C4-2B (cell line): ENCODE measurements around the gene ZFHX2.

ENCODE experiments used
- H3K27ac ChIP-seq: fragments of 450-650 bp; 2 replicates; pipeline ENCODE4 v1.5.1; 2017
- ZFX ChIP-seq: fragments of 450-650 bp; IDR thresholded peaks from 2 replicates; pipeline ENCODE4 v1.6.1; 2017
- TF ChIP-seq, protein P1 (sequence below): fragments of 450-650 bp; conservative IDR thresholded peaks from 2 replicates; pipeline ENCODE4 v1.5.1; 2017; ENCODE audit warnings: mild to moderate bottlenecking

The ZFHX2 gene

DNA sequence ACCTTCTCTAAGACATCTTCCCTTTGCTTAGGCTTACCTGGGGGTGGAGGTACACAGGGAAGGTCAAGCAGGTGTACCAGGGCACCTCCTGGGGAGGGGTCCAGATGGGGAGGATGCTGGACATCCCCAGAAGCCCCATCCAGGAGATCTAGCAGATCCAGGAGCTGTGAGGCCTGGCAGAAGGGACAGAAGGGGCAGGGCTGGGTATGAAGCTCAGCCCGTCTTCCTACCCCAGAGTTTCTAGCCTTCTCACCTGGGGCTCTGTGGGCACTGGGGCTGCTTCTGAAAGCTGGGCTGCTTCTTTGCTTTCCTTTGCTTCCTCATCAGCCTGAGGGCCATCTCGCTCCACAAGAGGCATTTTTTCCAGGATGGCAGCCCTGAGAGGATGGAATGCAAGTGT lies 9.7 kb upstream of the ZFHX2 start:
- TF ChIP-seq ZFX, result no peak
- TF ChIP-seq, protein P1, sequence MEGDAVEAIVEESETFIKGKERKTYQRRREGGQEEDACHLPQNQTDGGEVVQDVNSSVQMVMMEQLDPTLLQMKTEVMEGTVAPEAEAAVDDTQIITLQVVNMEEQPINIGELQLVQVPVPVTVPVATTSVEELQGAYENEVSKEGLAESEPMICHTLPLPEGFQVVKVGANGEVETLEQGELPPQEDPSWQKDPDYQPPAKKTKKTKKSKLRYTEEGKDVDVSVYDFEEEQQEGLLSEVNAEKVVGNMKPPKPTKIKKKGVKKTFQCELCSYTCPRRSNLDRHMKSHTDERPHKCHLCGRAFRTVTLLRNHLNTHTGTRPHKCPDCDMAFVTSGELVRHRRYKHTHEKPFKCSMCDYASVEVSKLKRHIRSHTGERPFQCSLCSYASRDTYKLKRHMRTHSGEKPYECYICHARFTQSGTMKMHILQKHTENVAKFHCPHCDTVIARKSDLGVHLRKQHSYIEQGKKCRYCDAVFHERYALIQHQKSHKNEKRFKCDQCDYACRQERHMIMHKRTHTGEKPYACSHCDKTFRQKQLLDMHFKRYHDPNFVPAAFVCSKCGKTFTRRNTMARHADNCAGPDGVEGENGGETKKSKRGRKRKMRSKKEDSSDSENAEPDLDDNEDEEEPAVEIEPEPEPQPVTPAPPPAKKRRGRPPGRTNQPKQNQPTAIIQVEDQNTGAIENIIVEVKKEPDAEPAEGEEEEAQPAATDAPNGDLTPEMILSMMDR, result no peak
- H3K27ac ChIP-seq, result no peak overlapping the region

DNA sequence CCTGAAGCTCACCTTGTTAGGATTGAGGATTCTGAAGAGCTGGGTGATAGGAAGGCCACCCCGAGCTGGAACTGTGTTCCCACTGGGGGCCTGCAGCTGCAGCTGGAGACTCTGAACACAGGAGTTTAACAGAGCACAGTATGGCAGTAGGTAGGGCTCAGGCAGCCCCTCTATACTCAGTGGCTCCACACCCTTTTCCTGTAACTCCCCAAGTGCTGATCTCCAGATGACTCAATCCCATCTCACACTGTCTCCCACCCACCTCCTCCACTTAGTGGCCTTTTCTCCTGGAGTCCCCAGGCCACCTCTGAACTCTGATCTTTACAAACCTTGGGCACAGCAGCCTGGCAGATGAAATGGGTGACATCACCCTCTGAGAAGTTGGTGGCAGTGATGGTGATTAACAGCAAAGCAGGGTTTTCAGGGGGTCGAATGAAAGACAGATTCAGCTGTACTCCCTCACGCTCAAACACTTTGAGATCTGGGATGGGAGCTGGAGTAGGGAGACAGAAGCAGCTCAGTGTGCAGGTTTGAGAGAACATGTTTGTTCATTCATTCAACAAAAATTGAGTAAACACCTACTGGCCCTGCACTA lies 8.5 kb upstream of the ZFHX2 start:
- H3K27ac ChIP-seq, result no peak overlapping the region
- TF ChIP-seq, protein P1, result no peak
- no peak for TF ChIP-seq ZFX

DNA sequence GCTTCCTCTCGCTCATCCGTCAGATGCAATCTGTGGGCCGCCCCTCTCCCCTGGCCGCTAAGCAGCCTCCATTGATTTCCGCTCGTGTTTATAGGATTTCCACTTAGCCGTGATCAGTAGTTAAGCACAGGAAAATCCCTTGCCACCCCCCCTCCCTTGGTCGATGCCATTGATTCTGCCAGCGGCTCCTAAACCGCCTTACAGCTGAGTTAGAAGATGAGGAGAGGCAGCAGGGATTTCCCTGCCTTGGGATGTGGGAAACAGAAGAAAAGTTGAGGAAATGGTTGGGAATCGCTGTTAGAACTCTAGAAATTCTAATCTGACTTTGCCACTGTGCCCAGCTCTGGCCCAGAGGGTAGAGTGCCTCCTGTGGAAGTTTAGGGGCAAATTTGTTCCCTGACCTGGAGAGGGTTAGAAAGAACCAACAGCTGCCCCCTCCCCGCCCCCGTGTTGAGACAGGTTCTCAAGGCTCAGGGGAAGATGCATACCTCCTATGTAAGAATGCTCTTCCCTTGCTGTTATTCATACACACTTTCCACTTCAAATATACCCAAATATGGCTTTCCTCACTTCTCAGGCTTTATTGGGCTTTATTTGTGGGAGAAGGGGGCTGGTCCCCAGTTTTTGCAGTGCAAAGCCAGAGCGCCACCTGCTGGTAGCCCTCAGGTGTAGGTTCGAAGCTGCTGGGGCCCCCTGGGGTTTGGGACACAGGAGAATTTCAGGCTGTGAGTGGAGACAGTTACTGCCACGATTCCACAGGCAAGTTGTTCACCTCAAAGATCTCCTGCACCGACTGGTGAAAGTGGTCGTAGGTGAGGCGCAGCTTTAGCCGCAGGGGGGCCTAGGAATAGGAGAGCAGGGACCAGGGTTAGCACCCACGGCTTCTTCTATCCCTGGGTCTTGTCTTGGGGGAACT lies 7.7 kb upstream of the ZFHX2 start:
- no peak for TF ChIP-seq ZFX
- TF ChIP-seq, protein P1, result peak; percentile 93
- H3K27ac ChIP-seq, result no peak overlapping the region

DNA sequence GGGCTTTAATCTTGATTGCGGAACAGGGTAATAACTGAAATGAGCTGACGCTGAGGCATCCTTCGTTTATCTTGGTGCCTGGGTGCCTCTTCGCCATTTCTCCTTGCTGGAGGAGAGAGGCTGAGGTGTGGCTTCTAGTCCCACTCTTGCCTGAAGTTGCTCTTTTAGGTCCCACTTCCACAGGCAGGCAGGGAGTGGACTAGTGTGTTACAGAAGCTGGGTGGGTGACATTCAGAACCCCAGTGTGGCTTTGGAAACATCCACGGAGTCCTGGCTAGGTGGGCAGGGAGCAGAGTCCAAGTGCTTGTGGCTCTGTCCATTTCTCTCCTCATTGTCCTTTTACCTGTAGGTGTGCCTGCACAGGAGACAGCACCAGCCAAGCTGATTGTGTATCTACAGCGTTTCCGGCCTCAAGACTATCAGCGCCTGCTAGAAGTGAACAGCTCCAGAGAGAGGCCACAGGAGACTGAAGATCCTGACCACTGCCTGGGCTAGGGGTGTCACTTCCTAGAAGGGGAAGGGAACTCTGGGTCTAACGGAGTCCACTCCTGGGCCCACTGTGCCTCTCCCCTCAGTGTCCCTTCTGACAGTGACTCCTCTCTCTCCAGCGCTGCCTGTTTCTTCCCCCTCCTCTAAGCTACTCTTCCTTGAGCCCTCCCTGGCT lies 6.9 kb upstream of the ZFHX2 start:
- no peak overlapping the region for H3K27ac ChIP-seq

DNA sequence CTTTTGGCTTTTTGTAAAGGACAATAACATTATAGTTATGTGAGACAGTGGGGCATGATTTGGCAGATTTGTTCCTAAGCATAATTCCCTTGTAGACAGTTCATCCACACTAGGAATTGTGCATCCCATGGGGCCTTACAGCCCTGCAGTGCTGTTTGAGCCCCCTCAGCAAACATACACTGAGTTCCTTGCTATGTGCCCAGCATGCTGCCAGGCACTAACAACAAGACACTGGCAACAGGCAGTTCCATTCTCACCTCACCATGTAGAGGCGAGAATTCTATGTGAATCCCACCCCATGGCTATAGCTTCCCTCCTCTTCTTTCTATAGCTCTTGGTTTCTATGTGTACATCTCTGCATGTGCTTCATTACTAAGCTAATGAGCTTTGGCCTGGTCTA lies 6.4 kb upstream of the ZFHX2 start:
- TF ChIP-seq, protein P1, result no peak
- TF ChIP-seq ZFX, result no peak
- no peak overlapping the region for H3K27ac ChIP-seq

More for the DNA sequence above, 6.9 kb upstream of the ZFHX2 start:
- TF ChIP-seq, protein P1, result no peak
- TF ChIP-seq ZFX, result no peak

DNA sequence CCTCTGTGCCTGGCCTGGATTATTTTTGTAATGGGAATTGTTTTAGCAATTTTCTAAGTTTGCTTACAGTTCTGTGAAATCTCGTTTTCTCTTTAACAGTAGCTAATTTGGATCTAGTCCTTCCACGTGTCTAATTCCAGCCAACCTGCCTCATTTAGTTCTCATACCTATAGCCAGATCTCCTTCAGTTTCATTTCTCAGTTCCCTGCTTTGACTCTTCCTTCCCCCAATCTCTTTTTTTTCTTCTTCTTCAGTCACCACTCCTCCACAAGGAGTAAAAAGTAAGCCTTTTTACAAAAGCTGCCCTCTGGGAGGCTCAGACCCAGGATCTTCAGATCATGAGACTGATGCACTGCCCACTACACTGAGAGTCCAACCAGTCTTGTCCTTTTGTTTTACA lies 6.0 kb upstream of the ZFHX2 start:
- no peak for TF ChIP-seq ZFX
- TF ChIP-seq, protein P1, result no peak
- peak overlapping the region; percentile 90; the same call in 1 of the 2 replicates for H3K27ac ChIP-seq
